Measurements from ENCODE around the gene ZNF84. TPM values are rescaled to one million over a fixed set of nuclear protein-coding genes. Genes with fewer than 3 reads are reported as not detected.

ZNF84 gene
- total and polyA plus RNA-seq, 9 of the 15 experiments (the other 6 are each of a cell fraction or from before 2014, with no cell fraction given) = 8.8 to 24.3 (median 12.1) TPM

GRCh38 chr12:133023566-133023965 is 13.7 kb upstream of the ZNF84 start:
- no peak overlapping the region for H2AFZ ChIP-seq (ENCODE audit: low read depth, low read length)
- no TSS peak for BruUV-seq (replicated peaks)
- H3K9ac ChIP-seq (ENCODE audit: insufficient read depth in 1 of 2, low read depth in 2 of 2, low read length in 2 of 2) = no peak overlapping the region
- no peaks in the 10 kb centered on the region for H3K79me2 ChIP-seq (ENCODE audit: control insufficient read depth, insufficient read depth, low read length)
- DNase-seq (ENCODE audit: extremely low read depth in 1 of 4, low spot score in 3 of 4) (no peak), FAIRE-seq (no peak), ATAC-seq (no peak)
- 37% methylated on average over 2 of the region's 2 CpGs for WGBS (ENCODE audit: insufficient coverage, low coverage, missing lambda C conversion rate)
- H3K4me1 ChIP-seq (replicated peaks in 1 of 2; ENCODE audit: control insufficient read depth in 2 of 2, insufficient read depth in 2 of 2, low read length in 2 of 2) = no peaks in the 10 kb centered on the region
- 0 out of 2 replicates have a peak, but pooled peaks cover 1% of the 10 kb centered on the region for H3K9me3 ChIP-seq (replicated peaks; ENCODE audit: control insufficient read depth, insufficient read depth, low read depth, low read length)
- in situ Hi-C loops (cut with MboI) = no loop called here
- H3K27ac ChIP-seq (ENCODE audit: extremely low read depth, low read depth, low read length) = no peak overlapping the region
- no peak overlapping the region for H3K4me2 ChIP-seq (ENCODE audit: insufficient read depth, low read length)
- CTCF ChIA-PET (ENCODE audit: low intra/inter-chr PET ratio) = no interaction called here
- H3K27me3 ChIP-seq (ENCODE audit: control insufficient read depth in 2 of 2, insufficient read depth in 2 of 2, low read length in 2 of 2) = no peaks in the 10 kb centered on the region
- H3K36me3 ChIP-seq (ENCODE audit: control insufficient read depth, insufficient read depth, low read length) = no peaks in the 10 kb centered on the region
- POLR2A ChIA-PET = no interaction called here
- H3K4me3 ChIP-seq = no peak overlapping the region
- intact Hi-C loops (cut with micrococcal nuclease) = no loop called here
- no peaks in the 10 kb centered on the region for H3K9me1 ChIP-seq (ENCODE audit: control insufficient read depth, insufficient read depth, low read length)
- H4K20me1 ChIP-seq (replicated peaks; ENCODE audit: control insufficient read depth, insufficient read depth, low read length) = no peaks in the 10 kb centered on the region
- TF ChIP-seq STAT5A (IDR thresholded peaks at IDR 0.05; ENCODE audit: borderline replicate concordance, low read length) (no peak), MTA3 (IDR thresholded peaks at IDR 0.05; ENCODE audit: borderline replicate concordance) (no peak), ASH1L (IDR thresholded peaks at IDR 0.05; ENCODE audit: borderline replicate concordance, low read depth, partially characterized antibody) (no peak), CEBPB (tag; IDR thresholded peaks at IDR 0.05) (no peak), ZBTB49 (CRISPR knock-in tag; IDR thresholded peaks at IDR 0.05; ENCODE audit: borderline replicate concordance) (no peak), FOXA1 (IDR thresholded peaks at IDR 0.05; ENCODE audit: borderline replicate concordance) (no peak), ZFP91 (CRISPR knock-in tag; IDR thresholded peaks at IDR 0.05) (no peak), NFE2L1 (tag; IDR thresholded peaks at IDR 0.05; ENCODE audit: borderline replicate concordance, low read depth) (no peak), PKNOX1 (IDR thresholded peaks at IDR 0.05) (no peak), ZNF277 (CRISPR knock-in tag; IDR thresholded peaks at IDR 0.05; ENCODE audit: borderline replicate concordance) (no peak), HOXB6 (CRISPR knock-in tag; IDR thresholded peaks at IDR 0.05; ENCODE audit: borderline replicate concordance) (no peak), NR4A1 (CRISPR knock-in tag; IDR thresholded peaks at IDR 0.05) (no peak), NR4A1 (tag; IDR thresholded peaks at IDR 0.05) (no peak), ZNF263 (CRISPR knock-in tag; IDR thresholded peaks at IDR 0.05; ENCODE audit: borderline replicate concordance) (no peak), PCBP2 (IDR thresholded peaks at IDR 0.05; ENCODE audit: low read depth, low read length, poor library complexity, severe bottlenecking) (no peak), ZNF354B (CRISPR knock-in tag; IDR thresholded peaks at IDR 0.05) (no peak), TCF7 (IDR thresholded peaks at IDR 0.05; ENCODE audit: borderline replicate concordance) (no peak)

All from K562 (cell line).